ENCODE results near the gene SYT7.

Gene SYT7

GRCh38 chr11:61553373-61554171, 27.3 kb downstream of the SYT7 start:
- DNase-seq: no peak

DNA sequence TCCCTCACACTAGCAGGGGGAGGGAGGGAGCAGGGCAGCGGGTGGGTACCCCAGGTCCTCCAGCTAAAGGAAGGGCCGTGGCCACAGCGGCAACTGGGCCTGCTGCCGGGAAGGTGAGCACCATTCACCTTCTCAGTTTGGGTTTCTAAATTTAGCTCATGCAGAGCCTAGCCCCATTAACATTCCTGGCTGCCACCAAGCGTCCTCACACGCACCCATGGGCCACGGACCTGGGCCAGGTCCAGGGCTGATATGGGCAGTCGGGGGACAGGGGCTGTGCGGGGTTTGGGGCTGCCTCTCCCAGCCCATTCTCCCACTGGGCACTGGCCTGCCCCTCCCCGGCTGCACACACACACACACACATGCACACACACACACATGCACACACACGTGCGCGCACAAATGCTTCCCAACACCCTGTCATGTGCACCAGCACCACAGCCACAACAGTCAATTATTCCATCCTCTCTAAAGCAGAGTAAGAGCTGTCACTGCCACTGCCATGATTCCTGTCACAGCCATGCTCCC, 28.7 kb downstream of the SYT7 start:
- no peak for DNase-seq

DNA sequence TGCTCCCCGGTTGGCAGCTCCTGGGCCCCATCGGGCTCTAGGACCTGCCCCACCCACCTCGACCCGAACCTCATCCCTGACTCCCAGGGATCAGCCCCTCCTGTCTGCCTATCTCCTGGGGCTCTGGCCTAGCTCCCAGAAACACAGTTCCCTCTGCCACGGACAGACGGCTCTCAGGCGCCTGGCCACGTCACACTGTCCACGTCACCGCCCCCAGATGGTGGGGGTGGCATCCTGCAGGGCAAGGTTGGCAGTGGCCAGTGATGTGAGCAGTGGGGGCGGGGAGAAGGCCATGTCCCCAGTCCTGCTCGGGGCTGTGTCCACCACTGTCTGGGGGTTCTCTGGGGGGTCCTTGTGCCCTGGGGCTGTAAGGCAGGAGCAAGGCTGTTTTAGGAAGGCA, 29.2 kb downstream of the SYT7 start:
- DNase-seq: no peak

DNA sequence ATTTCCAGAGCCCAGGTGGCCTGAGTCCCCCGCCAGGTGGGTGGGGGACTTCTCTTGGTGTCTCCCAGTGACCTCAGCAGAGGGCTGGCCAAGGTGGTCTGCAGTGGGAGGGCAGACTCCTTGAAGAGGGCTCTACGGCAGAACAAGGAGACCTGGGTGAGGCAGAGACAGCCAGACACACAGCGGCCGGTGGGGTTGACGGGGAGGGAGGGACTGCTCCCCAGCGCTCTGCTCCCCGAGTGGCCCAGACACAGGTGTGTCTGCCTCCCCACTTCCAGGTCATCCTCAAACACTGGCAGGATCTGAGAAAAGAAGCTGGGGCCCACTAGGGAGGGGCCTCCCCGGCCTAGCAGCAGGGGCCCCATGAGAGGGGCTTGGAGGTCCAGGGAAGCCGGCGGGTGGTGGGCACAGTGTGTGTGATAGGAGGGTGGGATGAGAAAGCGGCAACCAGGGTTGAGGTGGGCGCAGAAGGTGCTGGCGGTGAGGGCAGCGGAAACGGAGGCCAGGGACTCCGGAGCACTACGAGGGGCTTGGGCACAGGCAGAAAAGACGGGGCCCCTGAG, 30.1 kb downstream of the SYT7 start:
- no peak for DNase-seq

DNA sequence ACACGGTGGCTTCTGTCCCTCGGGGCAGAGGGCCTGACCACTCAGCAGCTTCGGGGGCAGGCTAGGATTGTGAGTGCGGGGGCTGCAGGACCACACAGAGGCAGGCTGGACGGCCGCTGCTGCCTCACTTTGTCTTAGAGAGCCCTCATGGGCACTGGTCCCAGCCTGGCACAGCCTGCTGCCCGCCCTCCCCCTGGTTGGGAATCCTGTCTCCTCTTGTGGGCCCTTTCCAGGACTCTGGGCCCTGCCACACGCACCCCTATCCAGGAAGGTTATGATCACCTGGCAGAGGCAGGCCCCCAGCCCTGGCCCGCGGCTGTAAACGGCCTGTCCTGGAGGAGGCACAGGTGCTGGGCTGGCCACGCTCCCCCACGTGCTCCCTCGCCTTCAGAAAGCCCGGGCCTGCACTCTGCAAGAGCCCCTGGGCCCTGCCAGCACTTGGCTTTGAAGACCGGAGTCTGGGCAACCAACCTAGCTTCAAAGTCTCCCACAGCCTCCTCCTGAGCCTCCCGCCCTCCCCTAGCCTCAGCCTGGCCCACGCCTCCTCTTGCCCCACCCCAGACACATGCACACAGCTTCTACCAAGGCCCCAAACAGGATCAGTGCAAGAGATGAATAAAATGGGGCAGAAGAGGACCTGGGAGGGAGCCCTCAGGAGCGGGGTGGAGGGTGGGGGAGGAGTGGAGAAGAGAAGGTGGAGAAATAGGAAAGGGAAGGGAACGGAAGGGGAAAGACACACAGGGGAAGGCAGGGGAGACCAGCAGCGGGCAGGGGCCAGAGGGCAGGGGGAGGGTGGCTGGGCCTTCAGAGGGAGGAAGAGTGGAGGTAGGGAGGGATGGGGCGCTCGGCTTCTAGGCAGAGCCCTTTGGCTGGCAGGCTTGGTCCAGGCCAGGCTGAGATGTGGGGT, 31.0 kb downstream of the SYT7 start:
- DNase-seq: no peak

DNA sequence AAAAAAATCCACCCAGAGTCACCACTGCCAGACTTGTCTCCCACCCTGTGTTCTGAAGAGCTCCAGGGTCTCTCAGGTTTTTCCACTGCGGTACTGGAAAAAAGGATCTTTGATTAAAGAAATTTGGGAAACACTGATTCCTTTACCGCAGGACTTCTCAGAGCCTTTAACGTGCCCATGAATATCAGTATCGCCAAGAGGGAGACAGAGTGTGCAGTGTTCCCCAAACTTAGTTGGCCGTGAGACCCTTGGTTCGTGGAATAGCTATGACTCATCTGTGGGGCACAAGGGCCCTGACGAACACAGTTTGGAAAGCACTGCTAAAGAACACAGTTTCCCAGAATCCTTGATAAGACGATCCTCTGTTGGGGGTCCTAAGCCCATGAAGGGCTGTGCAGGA, 31.7 kb downstream of the SYT7 start:
- no peak for DNase-seq

DNA sequence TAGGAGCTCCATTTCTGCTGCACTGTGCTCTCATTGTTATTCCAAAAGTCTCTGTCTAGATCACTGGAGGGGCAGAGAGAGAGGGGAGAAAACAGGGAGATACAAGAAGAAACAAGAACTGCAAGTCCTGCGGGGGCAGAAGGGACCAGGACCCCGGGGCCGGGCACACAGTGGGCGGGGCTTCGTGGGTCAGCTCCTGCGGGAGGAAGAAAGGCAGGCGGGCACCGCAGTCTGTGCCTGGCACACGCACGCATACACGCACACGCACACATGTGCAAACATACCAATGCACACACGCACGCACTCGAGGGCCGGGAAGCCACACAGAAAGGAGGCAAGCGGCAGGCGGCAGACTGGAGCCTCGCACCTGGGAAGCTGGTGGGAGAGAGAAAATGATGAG, 33.6 kb downstream of the SYT7 start:
- no peak for DNase-seq

DNA sequence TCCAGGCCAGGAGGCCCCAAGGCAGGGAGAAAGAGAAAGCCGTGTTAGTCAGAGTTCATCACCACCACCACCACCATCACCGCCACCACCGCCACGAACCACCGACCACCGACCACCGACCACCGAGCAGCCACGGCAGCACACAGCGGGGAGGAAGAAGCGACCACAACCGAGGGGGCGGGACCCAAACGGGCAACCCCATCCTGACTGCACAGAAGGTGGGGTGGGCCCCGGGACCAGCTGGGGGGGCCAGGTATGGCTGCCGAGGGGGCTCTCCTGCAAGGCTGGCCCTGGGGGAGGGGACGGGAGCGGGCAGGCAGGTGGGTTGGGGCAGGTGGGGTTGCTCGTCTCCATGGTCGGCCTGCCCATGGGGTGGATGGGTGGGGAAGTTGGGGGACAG, 34.2 kb downstream of the SYT7 start:
- no peak for DNase-seq

- DNase-seq: no peak
Measured at GRCh38 chr11:61545921-61546320, 35.0 kb downstream of the SYT7 start.

GRCh38 chr11:61545341-61545740, 35.5 kb downstream of the SYT7 start:
- no peak for DNase-seq

- DNase-seq: no peak
Measured at GRCh38 chr11:61544466-61544865, 36.4 kb downstream of the SYT7 start.

- DNase-seq: no peak
Measured at GRCh38 chr11:61543606-61544306, 37.1 kb downstream of the SYT7 start.

DNA sequence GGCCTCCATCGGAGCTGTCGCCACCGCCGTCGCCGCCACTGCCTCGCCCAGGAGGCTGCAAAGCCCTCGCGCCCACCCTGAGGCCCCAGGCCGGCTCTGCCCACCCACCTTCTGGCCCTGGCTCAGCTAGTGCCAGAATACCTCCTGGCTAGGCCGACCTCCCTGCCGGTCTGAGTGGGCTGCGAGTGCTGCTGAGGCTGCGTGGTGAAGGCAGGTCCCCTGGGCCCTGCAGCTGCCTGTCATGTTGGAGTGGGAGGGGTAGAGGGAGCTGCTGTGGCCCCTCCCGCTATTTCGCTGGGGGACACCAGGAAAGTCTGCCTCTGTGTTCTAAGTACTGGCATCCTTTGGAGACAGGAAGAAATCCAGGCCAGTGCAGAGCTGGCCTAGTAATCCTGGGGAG, 38.2 kb downstream of the SYT7 start:
- no peak for DNase-seq

- peak; percentile 73 for DNase-seq
Measured at GRCh38 chr11:61542024-61542461, 38.8 kb downstream of the SYT7 start.

DNA sequence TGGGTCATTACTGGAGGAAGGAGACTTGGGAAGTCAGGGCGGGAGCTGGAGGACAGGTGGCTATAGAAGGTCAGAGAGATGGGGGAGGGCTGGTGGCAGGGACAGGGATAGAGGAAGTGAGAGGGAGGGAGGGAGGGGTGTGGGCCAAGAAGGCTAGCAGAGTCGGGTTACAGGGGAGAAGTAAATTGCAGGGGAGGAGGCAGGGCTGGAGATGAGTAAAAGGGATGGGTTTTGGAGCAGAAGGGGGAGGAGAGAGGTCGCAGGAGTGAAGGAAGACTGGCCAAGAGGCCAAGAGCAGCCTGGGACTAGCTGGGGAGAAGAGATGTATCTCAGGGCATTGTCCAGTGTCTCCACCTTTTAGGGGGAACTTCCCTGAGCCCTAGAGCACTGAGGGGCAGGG, 39.3 kb downstream of the SYT7 start:
- DNase-seq: peak; percentile 51

GRCh38 chr11:61540528-61540927, 40.3 kb downstream of the SYT7 start:
- DNase-seq: no peak

- no peak for DNase-seq
Measured at GRCh38 chr11:61539831-61540357, 41.0 kb downstream of the SYT7 start.

DNA sequence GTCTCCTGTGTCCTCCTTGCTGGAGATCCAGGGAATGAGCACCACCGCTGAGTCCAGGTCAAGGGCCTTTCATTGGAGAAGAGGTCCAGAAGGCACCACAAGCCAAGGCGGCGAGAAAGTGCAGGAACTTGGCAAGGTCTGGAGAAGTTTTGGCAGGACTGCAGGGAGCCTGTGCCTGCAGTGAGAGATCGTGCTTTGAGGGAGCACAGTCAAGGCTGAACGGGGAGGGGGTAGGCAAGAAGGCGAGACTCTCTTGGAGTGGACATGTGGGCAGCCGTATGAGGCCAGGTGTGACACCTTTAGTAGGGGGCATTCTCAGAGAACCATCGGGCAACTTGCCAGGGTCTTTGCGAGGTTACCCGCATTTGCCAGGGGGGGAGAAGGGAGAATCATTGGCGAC, 41.9 kb downstream of the SYT7 start:
- no peak for DNase-seq

GRCh38 chr11:61538636-61538961, 42.3 kb downstream of the SYT7 start:
- no peak for DNase-seq

DNA sequence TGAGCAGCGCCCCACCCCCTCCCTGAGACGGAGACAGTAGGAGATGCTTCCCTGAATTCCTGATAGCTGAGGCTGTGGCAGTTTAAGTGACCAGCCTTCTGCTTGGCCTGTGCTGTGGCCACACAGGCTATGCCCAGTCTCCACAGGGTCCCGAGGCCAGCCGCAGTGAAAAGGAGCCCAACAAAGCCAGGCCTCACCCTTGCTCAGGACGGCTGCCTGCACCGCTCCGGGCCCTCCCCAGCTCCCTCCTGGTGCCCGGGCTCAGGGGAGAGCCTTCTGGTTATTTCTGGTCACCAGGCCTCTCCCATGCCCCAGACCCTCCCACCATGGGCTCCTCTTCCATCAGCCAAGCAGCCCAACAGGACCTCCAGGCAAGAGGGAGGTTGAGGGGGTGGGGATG, 43.5 kb downstream of the SYT7 start:
- no peak for DNase-seq

DNA sequence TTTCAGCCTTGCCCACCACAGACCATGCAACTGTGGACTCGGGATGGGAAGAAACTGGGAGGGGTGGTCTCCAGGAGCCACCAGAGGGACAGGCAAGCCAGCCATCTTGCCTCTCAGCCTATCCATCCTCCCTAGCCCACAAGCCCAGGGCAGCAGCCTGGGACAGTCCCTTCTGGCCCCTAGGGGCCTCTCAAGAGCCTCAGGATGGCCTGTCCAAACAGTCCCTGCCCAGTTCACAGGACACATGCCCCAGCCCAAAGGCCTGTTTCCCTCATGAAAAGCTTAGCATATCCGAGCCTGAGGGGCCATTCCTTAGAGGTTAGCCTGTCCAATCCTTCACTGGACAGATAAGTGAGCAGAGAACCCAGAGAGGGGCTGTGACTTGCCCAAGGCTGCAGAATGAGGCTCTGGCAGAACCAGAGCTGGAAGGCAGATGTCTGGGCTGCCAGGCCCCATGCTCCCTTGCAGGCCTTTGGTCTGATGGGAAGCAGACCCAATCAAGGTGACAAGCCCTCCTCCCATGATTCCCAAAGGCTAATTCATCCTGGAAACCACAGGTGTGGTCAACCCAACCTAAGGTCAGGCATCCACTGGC, 44.1 kb downstream of the SYT7 start:
- no peak for DNase-seq

- DNase-seq: no peak
Measured at GRCh38 chr11:61535998-61536675, 44.7 kb downstream of the SYT7 start.

All from NCI-H1092 treated with DMSO at 0.1 percent for 48 hours (cell line).